OCI-LY3 (cell line): ENCODE data around the gene BCL6B.

Experiments used
- EZH2phosphoT487 ChIP-seq: fragments of 200-600 bp; shearing (Covaris generic); IDR thresholded peaks from 2 replicates; pipeline ENCODE4 v1.6.1; 2018; ENCODE audit warnings: antibody characterized with exemption, mixed run types, low read depth
- TF ChIP-seq, protein P1 (sequence below): fragments of 200-600, 300-600 bp; sonication (generic); IDR thresholded peaks from 2 replicates; pipeline ENCODE4 v1.5.1; 2014; ENCODE audit warnings: antibody characterized with exemption, low read length, low read depth

DNA sequence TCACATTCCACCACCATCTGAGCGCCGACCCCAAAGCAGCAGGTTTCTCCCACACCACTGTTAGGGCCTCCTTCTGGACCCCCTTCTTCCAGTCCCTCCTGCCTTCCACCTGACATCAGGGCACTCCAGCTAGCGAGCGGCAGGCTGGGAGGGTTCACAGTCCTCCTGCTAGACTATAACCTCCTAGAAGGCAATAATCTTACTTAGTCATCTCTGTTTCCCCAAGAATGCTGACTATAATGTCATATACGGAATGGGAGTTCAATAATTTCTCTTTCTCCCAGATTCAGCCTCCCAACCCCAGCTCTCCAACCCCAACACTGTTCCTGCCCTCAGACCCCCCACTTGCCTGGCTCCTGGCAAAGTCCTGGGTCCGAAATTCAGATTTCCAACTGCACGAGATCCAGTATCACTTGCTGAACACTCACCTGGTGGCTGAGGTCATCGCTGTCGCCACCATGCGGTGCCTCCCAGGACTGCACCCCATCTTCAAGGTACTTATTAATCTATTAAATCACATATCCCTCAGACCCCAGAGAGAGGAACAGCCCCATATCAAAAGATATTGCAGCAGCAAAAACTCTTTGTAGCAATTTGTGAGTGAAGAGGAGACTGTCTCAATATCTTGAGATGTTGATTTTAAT lies 21.4 kb upstream of the BCL6B start:
- TF ChIP-seq, protein P1, sequence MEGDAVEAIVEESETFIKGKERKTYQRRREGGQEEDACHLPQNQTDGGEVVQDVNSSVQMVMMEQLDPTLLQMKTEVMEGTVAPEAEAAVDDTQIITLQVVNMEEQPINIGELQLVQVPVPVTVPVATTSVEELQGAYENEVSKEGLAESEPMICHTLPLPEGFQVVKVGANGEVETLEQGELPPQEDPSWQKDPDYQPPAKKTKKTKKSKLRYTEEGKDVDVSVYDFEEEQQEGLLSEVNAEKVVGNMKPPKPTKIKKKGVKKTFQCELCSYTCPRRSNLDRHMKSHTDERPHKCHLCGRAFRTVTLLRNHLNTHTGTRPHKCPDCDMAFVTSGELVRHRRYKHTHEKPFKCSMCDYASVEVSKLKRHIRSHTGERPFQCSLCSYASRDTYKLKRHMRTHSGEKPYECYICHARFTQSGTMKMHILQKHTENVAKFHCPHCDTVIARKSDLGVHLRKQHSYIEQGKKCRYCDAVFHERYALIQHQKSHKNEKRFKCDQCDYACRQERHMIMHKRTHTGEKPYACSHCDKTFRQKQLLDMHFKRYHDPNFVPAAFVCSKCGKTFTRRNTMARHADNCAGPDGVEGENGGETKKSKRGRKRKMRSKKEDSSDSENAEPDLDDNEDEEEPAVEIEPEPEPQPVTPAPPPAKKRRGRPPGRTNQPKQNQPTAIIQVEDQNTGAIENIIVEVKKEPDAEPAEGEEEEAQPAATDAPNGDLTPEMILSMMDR, result peak; percentile 56
- TF ChIP-seq EZH2phosphoT487, result no peak
